GM19455 (cell line): Measurements from ENCODE around the gene CEP112.
"Not testable (repeated sequence)": the region's sequence is repeated elsewhere in the genome, so short reads cannot be mapped to it uniquely, and the experiment has no call there.

Experiments used
- ATAC-seq: cut with Tn5 transposase; IDR thresholded peaks from one replicate; pipeline ENCODE4 v1.9.1; 2021; ENCODE audit not compliant: unreplicated experiment

The CEP112 gene

DNA sequence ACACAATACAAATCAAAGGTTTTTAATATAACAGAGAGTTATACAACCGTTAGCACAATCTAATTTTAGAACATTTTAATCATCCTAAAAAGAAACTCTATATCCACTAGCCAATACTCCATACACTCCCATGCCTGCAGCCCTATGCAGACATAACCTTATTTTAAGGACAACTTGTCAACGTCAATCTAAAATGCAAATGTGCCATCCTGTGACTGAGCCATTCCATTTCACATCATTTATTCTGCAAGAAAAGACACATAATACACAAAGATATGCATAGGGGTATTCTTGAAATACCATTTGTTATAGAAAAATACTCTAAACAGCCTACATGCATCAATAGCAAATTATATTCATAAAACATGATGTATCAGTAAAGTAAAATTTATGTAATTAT is 106.7 kb downstream of the CEP112 start:
- ATAC-seq, result no peak

DNA sequence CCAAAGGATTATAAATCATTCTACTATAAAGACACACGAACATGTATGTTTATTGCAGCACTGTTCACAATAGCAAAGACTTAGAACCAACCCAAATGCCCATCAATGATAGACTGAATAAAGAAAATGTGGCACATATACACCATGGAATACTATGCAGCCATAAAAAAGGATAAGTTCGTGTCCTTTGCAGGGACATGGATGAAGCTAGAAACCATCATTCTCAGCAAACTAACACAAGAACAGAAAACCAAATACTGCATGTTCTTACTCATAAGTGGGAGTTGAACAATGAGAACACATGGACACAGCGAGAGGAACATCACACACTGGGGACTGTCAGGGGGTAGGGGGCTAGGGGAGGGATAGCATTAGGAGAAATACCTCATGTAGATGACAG is 111.3 kb downstream of the CEP112 start:
- ATAC-seq, result not testable (repeated sequence)

DNA sequence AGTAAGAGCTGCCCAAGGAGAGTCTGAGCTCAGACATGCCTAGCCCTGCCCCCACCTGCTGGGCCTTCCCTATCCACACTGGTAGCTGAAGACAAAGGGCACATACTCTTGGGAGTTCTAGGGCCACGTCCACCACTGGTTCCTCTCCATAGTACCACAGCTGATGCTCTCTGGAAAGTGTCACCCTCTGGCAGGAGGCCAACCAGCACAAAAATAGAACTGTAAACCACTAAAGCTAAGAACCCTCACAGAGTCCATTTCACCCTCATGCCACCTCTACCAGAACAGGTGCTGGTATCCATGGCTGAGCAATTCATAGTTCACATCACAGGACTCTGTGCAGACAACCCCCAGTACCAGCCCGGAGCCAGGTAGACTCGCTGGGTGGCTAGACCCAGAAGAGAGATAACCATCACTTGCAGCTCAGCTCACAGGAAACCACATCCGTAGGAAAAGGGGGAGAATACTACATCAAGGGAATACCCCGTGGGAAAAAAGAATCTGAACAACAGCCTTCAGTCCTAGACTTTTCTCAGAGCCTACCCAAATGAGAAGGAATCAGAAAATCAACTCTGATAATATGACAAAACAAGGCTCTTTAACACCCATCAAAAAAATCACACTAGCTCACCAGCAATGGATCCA is 115.3 kb downstream of the CEP112 start:
- ATAC-seq, result no peak

DNA sequence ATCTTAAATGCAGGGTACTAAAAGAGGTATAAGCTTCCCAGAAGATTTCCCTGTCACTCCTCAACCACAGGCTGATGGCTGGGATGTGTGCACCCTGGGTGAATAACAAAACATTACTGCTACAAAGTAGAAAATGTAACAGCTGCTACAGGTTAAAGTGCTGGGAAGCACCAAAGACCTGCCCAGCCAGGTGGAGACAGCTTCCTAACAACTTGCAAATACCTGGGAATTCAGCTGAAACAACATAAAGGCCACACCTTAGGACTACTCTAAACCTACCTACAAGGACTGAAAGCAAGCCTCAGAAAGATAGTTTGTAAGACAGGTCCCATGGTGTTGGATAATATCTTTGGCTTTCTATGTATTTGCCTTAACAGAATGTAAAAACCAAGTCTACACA is 118.5 kb downstream of the CEP112 start:
- ATAC-seq, result no peak

DNA sequence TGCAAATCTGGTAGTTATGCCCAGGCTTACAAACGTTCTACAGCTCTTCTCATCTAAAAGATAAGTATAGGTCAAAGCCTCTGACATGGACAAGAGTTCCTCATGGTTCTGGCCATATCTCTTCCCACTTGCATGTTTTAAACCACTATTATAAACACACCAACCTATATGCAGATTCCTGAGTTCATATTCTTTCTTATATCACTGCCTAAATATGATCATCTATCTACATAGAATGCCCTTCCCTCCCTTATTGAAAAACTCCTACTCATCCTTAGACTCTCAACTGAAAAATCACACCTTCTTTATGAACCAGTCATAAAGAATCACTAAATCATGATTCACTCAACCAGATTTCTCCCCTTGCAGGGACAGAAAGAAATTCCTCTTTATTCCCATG is 128.2 kb downstream of the CEP112 start:
- ATAC-seq, result no peak

DNA sequence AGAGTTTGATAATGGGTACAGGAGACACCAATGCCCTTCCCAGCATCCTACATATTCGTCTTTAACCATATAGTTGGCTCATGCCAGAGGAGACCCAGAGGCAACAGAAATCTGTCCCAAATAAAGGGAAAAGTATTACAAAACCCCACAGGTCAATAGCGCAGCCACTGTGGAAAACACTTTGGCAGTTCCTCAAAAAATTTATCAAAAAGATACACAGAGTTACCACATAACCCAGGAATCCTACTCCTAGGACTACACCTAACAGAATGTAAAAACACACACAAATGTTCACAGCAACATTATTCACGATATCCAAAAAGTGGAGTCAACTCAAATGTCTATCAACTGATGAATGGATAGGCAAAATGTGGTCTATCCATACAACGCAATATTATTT is 135.8 kb downstream of the CEP112 start:
- ATAC-seq, result no peak

DNA sequence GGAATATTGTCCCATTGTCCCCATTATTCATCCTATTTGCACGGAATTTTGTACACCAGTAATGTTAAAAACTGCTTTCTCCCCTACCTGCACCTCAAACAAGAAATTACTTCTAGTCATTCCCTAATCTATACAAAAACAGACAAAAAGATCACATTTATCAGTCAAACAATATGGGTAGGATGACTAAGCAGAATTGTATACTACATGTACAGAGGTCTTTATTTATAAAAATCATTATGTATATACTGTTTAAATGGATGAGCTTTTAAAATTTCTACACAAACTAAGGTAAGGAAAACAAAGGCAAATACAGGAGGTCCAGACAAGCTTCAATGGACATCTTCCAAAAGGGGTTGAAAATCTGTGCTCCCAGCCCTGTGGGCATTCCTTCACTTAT is 137.7 kb downstream of the CEP112 start:
- ATAC-seq, result no peak

DNA sequence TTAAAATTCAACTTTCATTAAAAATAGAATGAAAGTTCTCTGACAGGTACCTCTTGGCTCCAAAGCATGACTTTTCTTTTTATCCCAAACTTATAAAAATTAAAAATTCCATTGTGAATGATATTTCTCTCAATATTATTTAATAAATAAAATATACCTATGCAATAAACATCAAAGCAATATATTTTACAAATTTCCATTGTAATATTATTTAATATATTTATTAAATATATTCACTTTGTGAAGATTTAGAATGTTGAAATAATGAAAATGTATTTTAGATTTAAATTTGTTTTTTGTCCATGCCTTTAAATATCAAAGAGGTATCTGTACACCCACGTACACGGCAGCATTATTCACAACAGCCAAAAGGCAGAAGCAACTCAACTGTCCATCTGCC is 147.8 kb downstream of the CEP112 start:
- no peak for ATAC-seq

DNA sequence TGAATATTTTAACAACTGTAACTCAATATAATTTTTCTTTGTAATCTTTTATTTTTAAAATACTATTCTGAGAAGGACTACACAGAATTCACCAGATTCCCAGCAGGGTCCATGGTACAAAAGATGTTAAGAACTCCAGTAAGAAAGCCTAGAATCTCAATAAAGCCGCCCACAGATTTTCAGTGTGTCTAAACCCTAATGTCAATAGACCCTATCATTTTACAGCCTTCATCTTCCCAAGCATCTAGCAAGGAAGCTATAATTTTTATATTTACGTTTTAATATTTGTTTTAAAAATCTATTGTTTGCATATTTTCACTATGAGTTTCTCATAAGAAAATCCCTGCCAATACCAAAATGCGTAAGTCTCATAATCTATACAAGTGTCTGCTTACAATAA is 148.5 kb downstream of the CEP112 start:
- ATAC-seq, result no peak

DNA sequence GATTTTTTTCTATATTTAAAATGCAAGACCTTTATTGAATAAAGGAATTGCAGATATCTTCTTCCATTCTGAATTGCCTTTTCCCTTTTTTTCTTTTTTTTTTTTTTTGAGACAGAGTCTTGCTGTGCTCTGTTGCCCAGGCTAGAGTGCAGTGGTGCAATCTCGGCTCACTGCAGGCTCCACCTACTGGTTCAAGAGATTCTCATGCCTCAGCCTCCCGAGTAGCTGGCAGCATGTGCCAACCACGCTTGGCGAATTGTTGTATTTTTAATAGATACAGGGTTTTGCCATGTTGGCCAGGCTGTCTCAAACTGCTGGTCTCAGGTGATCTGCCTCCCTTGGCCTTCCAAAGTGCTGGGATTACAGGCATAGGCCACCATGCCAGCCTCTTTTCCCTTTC is 151.5 kb downstream of the CEP112 start:
- no peak for ATAC-seq

DNA sequence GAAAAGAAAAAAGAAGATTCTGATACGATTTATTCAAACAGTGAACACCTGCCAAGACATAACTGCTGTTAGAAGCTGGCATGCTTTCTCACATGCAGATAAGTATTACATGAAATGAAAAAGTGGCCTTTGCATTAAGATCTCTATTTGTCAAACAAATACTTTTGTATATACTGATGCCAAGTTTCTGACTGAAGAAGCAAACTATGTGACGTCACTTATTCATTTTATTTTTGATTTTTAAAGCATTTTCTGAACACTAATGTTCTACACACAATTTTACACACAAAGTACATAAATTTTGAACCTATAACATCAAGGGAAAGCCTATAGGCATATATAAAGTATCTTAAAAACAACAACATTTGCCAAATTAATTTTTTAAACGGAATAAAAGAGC is 153.8 kb downstream of the CEP112 start:
- ATAC-seq, result no peak

DNA sequence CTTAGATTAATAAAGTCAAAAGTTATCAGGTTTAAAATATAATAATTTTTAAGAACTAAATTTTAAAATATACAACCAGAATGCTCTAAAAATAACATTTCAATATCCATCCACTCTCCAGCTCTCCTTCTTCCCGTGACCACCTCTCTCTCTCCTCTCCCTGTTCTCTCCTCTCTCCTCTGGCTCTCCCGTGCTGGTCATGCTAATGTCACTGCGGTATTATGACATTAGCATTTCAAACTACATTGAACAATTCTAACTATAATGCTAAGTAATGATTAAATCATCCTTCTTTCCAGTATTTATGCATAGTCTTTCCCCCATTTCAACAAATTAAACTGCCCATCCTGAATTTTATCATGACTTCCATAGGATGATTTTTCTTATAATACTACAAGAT is 154.7 kb downstream of the CEP112 start:
- ATAC-seq, result no peak

DNA sequence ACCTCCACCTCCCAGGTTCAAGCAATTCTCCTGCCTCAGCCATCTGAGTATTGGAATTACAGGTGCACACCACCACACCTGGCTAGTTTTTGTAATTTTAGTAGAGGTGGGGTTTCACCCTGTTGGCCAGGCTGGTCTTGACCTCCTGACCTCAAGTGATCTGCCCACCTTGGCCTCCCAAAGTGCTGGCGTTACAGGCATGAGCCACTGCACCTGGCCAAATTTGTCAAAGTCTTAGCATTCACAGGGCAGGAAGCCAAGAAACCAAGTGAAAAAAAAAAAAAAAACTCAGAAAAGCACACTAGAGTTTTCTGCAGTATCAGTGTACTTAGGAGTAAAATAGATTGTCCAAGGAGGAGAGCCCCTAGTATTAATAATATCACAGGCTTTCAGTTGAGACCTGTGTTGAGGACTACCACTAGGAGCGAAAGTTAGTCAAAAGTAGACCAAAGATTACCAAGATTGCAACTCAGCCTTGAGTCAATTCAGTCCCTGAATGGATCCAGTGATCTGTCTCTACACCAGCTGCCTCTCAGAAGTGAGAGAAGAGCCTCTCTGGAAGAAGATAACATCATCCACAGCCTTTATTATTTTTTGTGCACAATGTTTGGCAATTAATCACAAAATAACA is 159.7 kb downstream of the CEP112 start:
- peak; percentile 76 for ATAC-seq

DNA sequence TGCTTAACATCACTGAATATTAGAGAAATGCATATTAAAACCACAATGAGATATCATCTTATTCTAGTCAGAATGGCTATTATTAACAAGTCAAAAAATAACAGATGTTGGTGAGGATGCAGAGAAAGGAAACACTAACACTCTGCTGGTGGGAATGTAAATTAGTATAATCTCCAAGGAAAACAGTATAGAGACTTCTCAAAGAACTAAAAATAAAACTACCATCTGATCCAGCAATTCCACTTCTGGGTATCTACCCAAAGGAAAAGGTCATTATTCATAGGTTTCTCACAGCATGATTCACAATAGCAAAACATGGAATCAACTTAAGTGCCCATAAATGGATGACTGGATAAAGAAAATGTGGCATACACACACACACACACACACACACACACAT is 166.4 kb downstream of the CEP112 start:
- no peak for ATAC-seq

DNA sequence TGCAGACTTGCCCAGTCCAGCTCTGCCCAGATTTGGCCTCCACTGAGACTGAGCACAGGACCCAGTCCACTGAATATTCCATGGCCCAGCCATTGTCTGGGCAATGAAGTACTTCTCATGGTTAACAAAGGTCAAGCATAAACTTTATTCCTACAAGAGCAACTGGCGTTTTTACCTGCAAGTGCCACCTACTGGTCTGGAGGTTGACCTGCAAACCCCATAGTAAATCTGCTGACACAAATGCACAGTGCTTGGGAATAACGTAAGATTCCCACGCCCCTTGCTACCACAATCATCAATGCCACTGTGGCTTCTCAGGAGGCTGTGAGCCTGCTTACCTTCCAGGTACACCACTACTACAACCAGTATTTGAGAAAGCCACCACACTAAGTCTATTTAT is 170.2 kb downstream of the CEP112 start:
- no peak for ATAC-seq

DNA sequence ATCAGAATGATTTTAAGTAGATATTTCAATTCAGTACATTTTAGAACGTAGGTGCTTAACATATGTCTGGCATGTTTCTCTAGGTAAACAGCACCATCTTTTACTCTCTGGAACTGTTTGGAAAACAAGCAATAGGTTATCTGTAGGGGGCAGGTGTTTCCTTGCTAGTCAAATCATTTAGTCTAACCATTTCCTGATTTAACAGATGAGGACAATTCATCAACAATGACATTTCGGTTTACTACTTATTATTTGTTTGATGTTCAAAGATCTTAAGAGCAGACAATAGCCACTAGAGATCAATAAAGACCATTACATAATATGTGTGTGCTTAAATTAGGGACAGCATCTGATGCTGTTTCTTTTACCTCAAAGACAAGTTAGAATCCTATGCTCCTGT is 173.1 kb downstream of the CEP112 start:
- ATAC-seq, result no peak

DNA sequence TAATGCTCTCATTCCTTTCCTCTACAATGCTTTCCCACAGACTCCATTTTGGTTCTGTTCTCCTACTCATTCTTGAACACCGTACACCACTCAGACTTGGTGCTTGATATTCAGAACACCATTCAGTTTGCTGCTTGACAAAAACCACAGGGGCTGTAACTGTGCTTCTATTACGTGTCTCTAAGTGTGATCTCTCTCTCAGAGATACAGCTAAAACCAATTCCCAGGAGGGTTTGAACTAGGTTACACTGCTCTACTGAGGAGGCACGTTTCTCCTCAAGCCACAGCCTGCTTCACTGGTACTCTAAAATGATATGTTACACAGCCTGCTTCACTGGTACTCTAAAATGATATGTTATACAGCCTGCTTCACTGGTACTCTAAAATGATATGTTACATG is 175.7 kb downstream of the CEP112 start:
- ATAC-seq, result no peak

DNA sequence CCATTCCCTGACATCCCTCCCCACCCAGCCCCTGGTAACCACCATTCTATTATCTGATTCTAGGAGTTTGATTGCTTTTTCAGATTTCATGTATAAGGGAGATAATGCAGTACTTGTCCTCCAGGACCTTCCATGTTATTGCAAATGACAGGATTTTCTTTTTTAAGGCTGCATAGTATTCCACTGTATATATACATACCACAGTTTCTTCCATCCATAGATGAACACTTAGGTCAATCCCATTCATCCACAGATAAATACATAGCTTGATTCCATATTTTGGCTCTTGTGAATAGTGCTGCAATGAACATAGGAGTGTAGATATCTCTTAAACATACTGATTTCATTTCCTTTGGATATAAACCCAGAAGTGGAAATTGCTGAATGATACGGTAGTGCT is 183.3 kb downstream of the CEP112 start:
- no peak for ATAC-seq

DNA sequence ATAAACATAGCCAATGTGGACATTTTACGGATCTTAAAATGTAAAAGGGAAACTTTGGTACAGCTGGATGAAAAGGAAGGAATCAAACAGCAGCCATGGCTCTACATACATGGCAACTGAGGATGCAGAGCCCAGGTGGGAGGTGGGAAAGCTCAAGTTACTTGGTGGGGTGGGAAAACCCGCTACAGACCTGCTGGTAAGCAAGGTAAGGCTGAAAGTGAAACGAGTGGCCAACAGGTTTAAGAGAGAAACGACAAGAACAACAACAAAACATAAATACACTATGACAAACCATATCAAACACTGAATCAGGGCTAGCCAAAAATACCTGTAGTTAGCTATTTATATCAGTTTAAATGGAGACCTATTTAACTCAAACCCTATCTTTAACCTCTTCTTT is 185.3 kb downstream of the CEP112 start:
- ATAC-seq, result no peak

DNA sequence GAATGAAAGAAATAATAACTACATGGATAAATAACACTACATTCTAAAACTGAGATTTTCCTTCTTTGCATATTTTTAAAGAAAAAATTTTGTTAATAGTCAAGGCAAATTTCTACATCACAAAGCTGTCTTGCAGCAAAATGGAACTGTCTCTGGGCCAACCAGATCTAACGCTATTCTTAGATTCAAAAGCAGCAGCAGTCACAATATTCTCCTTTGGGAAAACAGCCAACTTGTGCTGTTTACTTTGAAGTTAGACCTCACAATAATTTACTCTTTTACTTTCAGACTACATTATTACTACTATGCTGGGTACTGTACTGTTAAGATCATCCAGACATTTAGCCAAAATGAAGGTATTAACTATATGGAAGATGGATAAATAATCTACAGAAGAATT is 189.1 kb downstream of the CEP112 start:
- no peak for ATAC-seq

DNA sequence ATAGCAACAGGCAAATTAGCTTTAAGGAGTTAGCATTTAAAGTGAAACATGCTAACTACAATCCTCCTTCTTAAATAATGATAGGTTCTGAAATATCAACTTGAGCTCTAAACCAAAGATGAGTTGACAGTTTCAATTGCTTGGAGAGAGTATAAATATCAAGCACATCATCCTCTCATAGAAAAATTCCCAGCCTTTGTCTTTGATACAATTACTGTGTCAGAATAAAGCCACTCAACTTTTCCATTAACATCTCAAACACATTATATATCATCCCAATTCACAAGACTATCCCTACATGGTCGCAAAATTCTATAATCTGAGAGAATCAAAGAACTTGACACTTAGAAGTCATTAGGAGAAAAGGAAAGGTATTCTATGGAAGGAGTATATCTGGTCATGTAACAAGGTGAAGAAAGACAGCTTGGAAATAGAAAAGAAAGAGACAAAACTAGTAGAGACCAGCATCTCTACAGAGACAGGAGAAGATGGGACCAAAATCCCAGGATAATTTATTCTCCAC is 189.8 kb downstream of the CEP112 start:
- ATAC-seq, result no peak

DNA sequence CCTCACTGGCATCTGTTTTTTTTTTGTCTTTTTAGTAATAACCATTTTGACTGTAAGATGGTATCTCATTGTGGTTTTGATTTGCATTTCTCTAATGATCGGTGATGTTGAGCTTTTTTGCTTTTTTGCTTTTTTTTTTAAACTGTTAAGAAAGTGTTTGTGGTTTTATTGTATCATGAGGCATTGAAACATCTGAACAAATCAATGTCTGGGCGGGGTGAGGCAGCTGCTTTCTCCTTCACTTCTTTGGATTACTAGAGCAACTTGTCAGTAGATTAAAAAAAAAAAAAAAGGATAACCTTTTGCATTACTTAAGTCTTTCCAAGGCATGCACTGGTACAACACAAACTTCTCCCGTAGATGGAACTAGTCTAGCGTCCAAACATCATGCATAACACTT is 191.7 kb downstream of the CEP112 start:
- no peak for ATAC-seq

DNA sequence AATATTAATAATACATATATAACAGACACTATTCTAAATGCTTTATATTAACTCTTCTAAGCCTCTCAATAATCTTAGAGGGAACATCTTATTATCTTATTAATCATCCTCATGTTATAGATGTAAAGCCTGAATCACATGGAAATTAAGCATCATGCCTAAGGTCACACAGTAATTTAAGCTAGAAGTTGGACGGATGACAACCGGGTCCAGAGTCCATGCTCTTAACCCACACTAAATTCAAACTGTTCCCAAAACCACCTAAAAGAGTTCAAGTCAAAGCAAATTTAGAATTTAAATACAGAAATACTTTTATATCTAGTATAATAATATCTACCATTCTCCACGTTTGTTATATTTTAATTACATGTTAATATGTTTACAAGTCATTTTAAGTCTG is 193.3 kb downstream of the CEP112 start:
- no peak for ATAC-seq
